IPS-11a (cell line): ENCODE results near the gene EFS.

Source experiments
- H3K4me3 ChIP-seq: one replicate; pipeline ENCODE4 v1.5.1; 2013; ENCODE audit warnings: low read depth, low read length, control low read depth

Gene EFS, protein sequence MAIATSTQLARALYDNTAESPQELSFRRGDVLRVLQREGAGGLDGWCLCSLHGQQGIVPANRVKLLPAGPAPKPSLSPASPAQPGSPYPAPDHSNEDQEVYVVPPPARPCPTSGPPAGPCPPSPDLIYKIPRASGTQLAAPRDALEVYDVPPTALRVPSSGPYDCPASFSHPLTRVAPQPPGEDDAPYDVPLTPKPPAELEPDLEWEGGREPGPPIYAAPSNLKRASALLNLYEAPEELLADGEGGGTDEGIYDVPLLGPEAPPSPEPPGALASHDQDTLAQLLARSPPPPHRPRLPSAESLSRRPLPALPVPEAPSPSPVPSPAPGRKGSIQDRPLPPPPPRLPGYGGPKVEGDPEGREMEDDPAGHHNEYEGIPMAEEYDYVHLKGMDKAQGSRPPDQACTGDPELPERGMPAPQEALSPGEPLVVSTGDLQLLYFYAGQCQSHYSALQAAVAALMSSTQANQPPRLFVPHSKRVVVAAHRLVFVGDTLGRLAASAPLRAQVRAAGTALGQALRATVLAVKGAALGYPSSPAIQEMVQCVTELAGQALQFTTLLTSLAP

DNA sequence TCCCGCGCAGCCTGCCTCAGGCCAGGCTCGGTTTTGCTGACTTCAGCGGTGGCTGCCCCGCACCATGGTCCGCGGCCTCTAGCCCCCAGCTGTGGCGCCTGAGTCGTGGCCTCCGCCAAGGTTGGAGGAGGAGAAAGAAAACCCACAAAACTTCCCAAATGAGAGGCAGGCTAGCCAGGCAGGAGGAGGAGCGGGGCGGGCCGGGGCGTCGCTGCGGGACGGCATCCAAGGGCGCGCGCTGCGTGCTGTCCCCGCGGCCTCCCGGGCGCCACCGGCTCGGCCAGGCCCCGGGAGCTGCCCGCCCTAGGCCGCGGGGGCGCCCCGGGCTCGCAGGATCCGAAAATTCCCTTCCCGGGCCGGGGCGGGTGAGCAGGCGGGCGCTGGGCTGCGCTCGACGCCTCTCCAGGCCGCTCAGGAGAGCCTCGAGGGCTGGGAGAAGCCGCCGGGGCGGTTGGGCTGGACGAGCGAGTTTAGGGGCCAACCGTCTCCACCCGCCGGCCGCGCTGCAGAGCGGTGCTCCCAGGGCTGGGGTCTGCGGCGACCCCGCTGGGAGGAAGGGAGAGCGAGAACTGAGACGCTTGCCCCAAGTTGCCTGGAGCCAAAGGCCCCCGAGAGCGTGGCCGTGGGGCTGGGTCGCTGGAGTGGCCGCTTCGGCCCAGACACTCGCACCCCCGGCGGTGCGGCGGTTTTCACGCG, at the start of gene EFS:
Gene EFS (minus strand): TSS at position 137 of the 696 bp plus-strand sequence. CDS start 147 bp downstream, outside the sequence.
- H3K4me3 ChIP-seq = peak within 1 kb of the TSS; percentile 65

DNA sequence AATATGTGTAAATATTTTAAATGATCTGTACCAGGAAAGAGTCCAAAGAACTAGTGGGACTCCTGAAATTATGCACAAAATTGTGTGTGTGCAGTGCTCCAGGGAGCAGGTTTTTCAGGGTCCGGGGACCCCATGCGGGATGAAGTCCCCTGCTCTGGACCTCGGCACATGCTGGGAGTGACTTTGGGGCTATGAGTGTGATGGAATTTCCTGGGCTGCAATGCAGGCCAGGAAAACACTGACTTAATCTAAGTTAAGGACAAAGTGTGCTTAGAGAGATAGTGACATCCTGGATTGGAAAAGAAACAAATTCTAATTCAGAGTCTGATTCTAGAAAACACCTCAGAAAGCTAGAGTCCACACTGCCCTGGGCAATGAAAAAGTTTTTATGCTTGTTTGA, 49.3 kb upstream of the EFS start:
- no peak overlapping the region for H3K4me3 ChIP-seq

DNA sequence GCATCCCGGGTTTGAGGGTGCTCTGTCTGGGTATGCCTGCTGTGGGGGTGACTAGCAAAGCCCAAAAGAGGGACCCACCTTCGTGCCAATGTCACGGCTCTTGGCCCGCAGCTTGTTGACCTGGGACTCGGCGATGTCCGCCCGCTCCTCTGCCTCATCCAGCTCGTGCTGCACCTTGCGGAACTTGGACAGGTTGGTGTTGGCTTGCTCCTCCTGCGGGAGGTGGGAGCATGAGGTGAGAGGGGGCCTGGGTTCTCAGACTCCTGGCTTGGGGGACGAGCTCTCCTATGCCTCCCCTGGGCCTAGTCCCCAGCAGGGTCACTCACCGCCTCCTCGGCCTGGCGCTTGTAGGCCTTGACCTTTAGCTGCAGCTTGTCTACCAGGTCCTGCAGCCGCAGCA, 48.7 kb upstream of the EFS start:
- no peak overlapping the region for H3K4me3 ChIP-seq

DNA sequence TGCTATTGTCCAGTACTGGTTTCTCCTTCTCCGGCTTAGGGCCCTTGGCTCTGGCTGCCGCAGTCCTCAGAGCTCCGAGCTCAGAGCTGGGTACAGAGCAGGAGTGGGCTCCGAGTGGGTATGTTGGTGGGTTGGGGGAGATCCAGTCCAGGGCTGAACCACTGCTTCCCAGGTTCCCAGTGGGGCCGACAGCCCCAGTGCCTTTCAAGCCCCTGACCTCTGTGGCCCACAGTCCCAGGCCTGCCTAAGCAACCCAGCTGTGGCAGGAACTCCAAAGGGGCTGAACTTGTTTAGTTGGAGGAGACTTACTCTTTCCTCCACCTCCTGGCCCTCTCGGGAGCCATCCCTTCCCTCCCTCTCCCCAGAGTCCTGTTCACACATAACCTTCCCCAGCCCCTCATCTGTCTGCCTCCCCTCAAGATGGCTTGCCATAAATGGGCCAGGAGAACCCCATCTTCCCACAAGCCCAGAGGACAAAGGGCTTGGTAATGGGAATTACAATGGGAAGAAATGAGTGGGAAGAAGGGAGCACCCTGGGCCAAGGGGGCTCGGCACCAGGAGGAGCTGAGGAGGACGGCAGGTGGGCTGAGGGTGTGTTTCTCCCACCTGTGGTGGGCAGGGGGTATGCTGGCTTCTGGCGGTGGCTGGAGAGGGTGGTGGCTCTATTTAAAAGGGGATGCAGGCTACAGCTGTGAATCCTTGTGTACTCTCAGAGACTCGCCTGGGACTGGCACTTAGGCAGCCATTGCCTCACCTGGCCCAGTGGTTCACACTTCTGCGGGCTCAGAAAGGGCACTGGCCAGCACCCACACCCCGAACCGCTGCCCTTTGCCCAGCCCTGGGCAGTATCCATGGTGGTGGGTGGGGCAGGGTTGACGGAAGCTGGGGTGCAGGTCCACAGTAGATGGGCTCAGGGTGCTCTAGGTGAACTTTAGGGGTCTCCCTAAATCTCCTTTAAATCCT, 46.9 kb upstream of the EFS start:
- H3K4me3 ChIP-seq = no peak overlapping the region

DNA sequence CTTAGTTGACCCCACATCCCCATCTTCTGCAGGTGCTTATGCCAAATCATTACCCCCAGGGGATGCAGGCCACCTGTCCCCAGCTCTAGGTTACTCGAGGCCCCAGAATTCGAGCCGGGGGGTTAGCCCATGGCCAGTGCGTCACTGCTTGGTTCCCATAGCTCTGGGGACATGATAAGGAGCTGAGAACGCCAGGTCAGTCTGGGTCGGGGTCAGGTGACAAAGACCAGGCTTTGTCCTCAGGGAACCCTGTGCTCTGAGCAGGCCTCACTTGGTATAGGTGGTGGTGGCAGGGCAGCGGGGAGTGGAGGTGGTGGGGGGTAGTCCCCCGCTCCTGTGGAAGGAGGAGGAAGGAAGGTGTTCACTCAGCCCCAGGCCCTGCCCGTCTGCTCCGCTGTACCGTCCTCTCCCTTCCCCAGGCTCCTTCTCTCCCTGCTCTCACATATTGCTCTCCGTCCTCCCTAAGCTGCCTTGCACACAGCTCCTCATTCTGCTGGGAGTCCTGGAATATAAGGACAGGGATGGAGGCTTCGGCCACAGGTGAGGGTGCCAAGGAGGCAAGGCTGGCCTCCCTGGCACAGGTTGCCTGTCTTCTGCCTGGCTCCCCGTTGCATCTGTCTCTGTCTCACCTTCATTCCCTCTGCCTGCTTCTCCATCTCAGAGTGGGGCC, 45.1 kb upstream of the EFS start:
- no peak overlapping the region for H3K4me3 ChIP-seq

DNA sequence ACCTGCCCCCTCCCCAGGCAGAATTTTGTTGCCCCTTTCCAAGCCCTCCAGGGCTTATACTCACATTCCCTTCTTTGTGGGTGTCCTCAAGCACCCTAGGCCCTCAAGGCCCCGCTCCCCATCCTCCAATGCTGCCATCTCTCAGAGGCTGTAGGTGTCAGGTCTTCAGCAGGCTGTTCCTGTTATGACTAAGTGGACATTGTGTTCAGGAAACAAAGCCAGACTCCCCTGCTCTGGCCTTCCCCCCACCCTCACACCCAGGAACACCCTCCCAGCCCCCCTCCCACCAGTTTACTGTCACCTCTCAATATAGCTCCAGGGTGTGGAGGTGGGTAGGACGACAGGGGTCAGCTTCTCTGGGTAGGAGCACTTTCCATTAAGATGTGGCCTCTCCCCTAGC, 44.5 kb upstream of the EFS start:
- H3K4me3 ChIP-seq = no peak overlapping the region

DNA sequence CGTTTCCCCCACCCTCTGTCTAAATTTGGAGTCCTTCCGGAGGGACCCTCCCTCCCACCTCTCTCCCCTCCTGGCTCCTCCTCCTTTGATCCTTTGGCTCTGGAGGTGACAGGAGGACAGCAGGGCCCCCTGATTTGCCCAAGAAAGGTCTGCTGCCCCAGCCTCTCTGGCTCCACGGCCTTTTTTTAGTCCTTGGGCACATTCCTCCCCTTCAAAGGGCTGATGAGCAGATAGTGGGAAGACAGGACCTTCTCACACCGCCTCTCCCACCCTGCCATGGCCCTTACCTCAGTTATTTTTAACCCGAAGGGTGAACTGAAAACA, 43.3 kb upstream of the EFS start:
- no peak overlapping the region for H3K4me3 ChIP-seq

DNA sequence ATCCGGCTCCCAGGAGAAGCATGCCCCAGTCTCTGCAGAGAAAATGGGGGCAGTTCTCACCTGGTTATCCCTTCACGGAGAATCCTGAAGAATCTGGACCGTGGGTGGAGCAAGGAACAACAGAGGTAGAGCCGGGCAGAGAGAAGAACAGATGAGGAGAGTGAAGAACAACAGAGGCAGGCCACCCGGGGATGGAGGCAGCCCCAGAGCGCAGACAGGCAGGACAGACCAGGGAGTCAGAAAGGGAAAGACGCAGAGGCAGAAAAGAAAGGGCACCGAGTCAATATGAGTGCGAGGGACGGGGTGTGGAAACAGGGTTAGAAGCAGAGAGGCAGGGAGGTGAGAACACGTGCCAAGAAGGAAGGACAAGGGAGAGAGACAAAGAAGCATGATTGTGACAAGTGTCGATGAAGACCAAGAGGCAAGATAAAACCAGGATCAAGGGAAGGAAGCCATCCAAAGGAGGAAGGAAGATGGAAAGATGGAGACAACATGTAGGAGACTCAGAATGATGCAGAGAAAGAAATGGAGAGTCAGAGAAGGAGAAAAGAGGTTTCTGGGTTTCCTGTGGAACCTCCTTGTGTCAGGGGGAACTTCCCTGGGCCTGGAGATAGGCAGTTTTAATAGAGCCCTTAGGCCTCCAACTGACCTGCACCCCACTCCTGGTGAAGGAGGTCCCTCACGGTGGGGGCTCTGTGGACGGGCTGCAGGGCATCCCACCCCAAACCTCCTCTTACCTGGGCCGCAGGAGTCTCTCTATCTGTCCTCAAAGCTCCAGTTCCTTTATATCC, 42.7 kb upstream of the EFS start, which contains the start of gene MYH6:
Gene MYH6 (minus strand): TSS at position 758 of the 791 bp plus-strand sequence. CDS start 1,050 bp downstream, outside the sequence.
- no peak within 1 kb of the TSS for H3K4me3 ChIP-seq

DNA sequence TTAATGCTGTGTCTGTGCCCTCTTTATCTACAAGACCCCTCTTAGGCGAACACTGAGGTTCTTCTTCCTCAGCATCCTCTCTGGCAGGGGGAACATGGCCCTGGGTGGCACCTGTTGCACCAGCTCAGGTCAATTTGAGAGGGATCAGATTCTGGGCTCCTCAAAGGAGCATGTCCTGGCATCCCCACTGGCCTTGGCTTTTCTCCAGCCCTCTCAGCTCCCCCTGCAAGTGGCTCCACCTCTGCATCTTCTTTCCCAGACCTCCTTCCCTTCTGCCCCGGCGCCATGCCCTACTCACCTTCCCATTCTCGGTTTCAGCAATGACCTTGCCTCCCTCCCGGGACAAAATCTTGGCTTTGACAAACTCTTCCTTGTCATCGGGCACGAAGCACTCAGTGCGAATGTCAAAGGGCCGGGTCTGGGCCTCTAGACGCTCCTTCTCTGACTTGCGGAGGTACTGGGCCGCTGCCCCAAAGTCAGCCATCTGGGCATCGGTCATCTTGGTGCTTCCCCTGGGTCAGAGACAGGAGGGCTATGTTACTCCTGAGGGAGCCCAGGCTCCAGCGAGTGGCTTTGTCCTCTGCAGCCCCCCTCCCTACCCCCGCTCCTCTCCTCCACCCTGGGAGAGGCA, 41.9 kb upstream of the EFS start:
- no peak overlapping the region for H3K4me3 ChIP-seq

DNA sequence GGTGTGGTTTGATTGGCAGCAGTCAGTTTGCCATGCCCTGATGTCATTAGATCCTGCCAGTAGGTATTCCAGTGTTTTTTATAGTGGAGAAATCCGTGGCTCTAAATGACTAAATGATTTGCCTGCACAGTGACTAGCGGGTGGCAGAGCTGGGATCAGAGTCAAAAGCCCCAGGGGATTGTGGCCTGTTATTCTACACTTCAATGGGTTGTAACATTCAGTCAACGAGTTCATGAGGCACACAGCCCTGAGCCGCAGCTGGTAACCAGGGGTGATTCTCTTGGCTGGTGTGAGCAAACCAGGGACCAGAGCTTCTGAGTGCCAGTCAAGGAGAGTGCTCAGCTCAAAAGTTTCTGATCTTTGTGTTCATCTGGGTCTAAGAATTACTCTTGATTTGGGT, 41.3 kb upstream of the EFS start:
- no peak overlapping the region for H3K4me3 ChIP-seq

DNA sequence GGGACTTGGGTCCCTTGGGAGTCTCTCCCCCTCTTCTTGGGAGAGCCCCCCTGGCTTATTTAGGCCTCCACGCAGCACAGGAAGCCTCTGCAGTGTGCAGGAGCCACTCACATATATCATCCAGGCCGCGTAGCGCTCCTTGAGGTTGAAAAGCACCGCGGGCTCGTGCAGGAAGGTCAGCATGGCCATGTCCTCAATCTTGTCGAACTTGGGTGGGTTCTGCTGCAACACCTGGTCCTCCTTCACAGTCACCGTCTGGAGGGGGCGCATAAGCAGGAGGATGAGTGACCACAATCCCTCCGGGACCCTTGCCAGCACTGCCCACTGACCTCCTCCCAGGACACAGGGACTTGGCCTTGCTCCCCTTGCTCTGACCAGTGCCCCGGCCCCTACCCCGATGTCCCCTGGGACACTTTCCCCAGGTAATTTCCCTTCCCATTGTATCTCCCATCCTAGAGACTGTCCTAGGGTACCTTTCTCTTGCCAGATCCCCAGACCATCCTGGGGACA, 40.6 kb upstream of the EFS start:
- H3K4me3 ChIP-seq = no peak overlapping the region

DNA sequence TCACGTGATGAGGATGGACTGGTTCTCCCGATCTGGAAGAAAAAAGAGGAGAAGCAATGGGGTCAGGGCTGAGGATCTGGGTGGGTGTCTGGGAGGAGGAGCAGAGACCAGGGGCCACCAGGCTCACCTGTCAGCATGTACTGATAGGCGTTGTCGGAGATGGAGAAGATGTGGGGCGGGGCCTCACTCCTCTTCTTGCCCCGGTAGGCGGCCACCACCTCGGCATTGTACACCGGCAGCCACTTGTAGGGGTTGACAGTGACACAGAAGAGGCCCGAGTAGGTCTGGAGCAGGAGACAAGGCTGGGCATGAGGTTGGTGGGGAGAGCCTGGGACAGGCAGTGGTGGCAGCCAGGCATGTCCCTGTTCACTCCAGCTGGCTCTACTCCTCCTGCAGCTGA, 40.1 kb upstream of the EFS start:
- no peak overlapping the region for H3K4me3 ChIP-seq

DNA sequence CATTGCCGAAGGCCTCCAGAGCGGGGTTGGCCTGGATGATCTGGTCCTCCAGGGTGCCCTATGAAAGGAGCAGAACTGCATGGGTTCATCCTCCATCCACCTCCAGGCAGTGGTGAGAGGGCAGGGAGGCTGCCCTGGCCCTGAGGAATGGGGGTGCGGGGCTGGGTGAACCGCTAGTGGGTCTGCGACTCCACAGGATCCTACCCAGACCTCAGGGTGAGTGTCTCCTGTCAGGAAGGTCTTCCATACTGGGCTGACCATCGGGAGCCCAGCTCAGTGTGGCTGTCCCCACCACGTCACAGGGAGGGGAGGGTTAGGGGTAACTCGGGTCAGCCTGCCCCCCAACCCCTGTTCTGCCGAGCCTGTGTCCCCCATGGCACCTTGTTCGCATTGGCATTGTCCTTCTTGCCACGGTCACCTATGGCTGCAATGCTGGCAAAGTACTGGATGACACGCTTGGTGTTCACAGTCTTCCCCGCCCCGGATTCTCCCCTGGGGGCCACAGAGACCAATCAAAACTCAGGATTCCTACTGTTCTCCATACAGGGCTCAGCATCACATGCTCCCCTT, 39.4 kb upstream of the EFS start:
- no peak overlapping the region for H3K4me3 ChIP-seq

DNA sequence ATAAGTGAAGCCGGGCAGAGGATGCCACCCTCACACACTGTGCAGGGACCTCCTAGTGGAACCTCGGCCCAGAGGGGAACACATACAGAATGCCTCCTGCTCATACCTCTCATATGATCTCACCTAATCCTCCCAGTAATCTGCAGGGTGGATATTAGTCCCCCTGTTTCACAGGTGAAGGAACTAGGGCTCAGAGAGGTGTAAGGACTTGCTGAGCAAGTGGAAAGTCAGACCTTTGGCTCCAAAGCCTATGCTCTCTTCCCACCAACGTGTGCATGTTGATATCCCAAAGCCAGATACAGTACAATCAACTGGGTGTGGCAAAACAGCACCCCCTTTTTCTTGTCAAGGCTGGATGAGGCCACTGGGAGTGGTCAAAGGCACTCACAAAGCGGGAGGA, 38.9 kb upstream of the EFS start:
- H3K4me3 ChIP-seq = no peak overlapping the region

DNA sequence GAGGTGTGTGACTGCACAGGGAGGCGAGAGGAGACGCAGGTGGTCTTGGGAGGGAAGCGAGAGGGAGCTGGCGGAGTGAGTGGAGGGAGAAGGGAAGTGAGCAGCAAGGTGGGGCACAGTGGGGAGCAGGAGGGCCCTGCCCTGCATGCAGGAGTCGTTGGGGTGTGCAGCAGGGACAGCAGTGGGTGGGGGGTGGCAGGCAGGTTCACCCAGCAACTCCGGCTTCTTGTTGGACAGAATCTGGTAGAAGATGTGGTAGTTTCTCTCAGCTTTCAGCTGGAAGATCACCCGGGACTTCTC, 38.1 kb upstream of the EFS start:
- no peak overlapping the region for H3K4me3 ChIP-seq

DNA sequence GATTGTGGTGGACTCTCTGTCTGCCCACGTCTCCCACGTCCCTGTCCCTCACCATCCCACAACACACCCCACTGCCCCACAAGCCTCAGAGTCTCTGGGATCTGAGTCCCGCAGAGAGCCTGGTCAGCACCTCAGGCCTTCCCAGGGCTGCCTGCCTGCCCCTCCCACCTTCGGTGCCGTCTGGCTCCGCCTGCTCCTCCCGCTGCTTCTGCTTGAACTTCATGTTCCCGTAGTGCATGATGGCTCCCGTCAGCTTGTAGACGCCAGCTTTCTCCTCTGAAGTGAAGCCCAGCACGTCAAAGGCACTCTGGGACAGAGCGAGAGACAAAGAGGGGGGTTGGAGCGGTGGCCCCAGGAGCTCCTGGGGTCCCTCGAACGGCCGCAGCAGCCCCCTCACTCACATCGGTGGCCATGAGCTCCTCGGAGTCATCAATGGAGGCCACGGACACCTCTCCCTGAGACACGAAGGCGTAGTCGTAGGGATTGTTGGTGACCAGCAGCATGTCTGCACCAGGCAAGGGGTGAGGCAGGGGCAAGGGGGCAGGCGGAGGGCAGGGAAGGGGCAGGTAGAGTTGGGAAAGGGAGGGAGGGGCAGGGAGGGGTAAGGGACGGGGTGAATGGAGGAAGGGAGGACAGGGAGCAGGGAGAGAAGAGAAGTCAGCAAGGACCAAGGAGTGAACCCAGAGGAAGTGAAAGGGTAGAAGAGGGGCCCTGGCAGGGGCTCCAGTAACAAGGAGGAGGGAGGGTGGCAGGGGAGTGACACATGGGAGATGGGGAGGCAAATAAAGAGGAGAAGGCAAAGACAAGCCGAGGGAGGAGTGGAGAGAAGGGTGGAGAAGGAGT, 37.5 kb upstream of the EFS start:
- H3K4me3 ChIP-seq = no peak overlapping the region

DNA sequence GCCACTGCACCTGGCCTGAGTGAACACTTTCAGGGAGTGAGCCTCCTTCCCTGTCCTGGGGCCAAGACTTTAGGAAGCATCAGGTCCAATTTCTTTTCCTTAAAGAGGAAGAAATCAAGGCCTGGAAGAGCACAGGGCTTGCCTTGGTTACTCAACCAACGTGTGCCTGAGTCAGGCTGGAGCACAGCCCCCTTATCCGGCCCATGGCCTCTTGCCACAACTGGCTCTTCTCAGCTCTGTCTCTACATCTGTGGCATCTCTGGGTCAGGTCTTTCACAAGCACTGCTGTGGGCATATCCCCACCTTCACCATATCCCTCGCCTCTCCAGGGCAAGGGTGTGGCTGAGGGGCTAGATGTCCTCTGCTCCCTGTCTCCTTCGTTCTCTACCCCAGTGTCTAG, 36.3 kb upstream of the EFS start:
- H3K4me3 ChIP-seq = no peak overlapping the region
